Aorta (tissue), 5 donors: ENCODE results near the gene ATG9B. TPM values are rescaled to one million over a fixed set of nuclear protein-coding genes. Genes with fewer than 3 reads are reported as not detected.
"Not testable (repeated sequence)": the region's sequence is repeated elsewhere in the genome, so short reads cannot be mapped to it uniquely, and the experiment has no call there.

Experiments used
- ATAC-seq: fragments of 200-7000 bp; cut with Tn5 transposase; one replicate; pipeline ENCODE4 v1.9.1; 2022; ENCODE audit warnings: moderate library complexity; ENCODE audit not compliant: low FRiP score
- DNase-seq, 2 donors: peaks; one replicate each; pipeline ENCODE4 v3.0.0-alpha.2; 2020
- H3K27ac ChIP-seq, 2 donors: one replicate each; pipeline ENCODE4 v1.5.1; 2013; ENCODE audit warnings: low read length in 2 of 2, mild to moderate bottlenecking in 2 of 2, moderate library complexity in 2 of 2, control low read depth in 1 of 2, inconsistent platforms in 1 of 2, low read depth in 1 of 2
- H3K27me3 ChIP-seq, 2 donors: one replicate each; pipeline ENCODE4 v1.6.1; 2013; ENCODE audit warnings: control low read depth in 1 of 2, low read length in 1 of 2, mild to moderate bottlenecking in 1 of 2, moderate library complexity in 1 of 2; ENCODE audit not compliant: insufficient read depth in 2 of 2, control insufficient read depth in 1 of 2
- H3K36me3 ChIP-seq, 2 donors: one replicate each; pipeline ENCODE4 v1.6.1; 2013; ENCODE audit warnings: control low read depth in 1 of 2, low read length in 1 of 2, mild to moderate bottlenecking in 1 of 2; ENCODE audit not compliant: insufficient read depth in 2 of 2, control insufficient read depth in 1 of 2
- H3K4me1 ChIP-seq, 2 donors: one replicate each; pipeline ENCODE4 v1.6.1; 2013; ENCODE audit warnings: low read length in 2 of 2, control low read depth in 1 of 2, mild to moderate bottlenecking in 1 of 2, moderate library complexity in 1 of 2; ENCODE audit not compliant: insufficient read depth in 2 of 2, control insufficient read depth in 1 of 2
- H3K4me3 ChIP-seq, 2 donors: one replicate each; pipeline ENCODE4 v1.5.1; 2013; ENCODE audit warnings: low read length in 2 of 2, control low read depth in 1 of 2, mild to moderate bottlenecking in 1 of 2
- H3K9me3 ChIP-seq: one replicate; pipeline ENCODE4 v1.6.1; 2013; ENCODE audit warnings: mild to moderate bottlenecking, low read length; ENCODE audit not compliant: control insufficient read depth
- WGBS, 2 donors: extraction: QIAGEN DNeasy Blood & Tissue Kit; methylation state at CpG; one replicate each; pipeline ENCODE4 v1.1.7; 2013; 5-methylcytosine and 5-hydroxymethylcytosine counted together
- intact Hi-C, 2 donors: fragments of 100-400 bp; cut with DNase I; formaldehyde crosslinking; loops; one replicate each; pipeline versions ENCODE4 v1.14.2 to v1.15.0; 2022
- polyA plus RNA-seq, 2 donors: library from polyadenylated mRNA; stranded (reverse); fragments of 200-250 nt; gene quantifications; one replicate each; pipeline ENCODE4 v1.2.3, GENCODE V29; 2013
- total RNA-seq, 2 donors: library from RNA; stranded (reverse); fragmentation: NEBNext Ultra II Directional; extraction: Animal tissue kit (Norgen Biotek cat#: 25700); gene quantifications; one replicate each; pipeline ENCODE4 v1.2.1, GENCODE V29; 2021
- donor health status: healthy with polysubstance abuse.
- donor health status: Bipolar disorder and iron deficiency.
- donor health status: DM: no; HTN: no; CAD: no.
- donor health status: DM: no; HTN: no; CAD: no.
- donor health status: DM: yes; HTN: yes; CAD: no.

ATG9B gene
- total and polyA plus RNA-seq, 4 donors, result 0.12 TPM; not detected in 3

DNA sequence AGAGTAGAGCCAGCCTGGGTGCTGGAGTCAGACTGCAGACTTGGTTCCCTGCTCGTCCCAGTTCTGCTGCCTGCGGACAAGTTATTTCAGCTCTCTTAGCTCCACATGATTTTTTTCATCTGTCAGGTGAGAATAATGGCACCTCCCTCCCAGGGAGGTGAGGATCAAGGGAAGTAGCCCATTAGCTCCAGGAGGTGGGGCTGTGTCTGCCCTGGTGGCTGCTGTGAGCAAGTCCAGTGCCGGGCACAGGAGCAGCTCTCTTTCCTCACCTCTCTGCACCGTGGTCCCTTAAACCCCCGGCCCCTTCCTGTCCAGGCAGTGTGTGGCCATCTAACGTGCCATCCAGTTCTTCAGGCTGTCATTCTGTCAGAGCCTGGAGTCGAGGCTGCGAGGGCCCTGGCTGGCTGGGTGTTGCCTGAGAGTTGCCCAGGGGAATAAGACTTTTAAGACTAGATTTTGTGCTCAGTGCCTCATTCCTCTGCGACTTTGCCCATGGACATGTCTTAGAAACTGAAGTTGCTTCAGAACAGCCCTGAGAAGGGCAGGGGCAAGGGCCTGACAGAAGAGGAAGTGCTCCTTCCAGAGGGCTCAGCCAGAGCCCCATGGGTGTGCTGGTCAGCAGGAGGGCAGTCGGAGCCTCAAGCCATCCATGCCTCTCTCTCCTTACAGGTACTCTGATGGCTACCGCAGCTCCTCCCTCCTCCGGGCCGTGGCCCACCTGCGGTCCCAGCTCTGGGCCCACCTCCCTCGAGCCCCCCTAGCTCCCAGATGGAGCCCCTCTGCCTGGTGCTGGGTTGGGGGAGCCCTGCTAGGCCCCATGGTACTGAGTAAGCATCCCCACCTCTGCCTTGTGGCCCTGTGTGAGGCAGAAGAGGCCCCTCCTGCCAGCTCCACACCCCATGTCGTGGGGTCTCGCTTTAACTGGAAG is 8.9 kb upstream of the ATG9B start:
- WGBS, 2 donors, result 79 to 86% methylated on average over 17 of the region's 17 CpGs
- intact Hi-C loops, result no loop called here
- H3K27me3 ChIP-seq, result no peaks in the 10 kb centered on the region
- no peak overlapping the region for H3K27ac ChIP-seq
- DNase-seq (no peak), ATAC-seq (no peak)
- H3K4me1 ChIP-seq, result no peaks in the 10 kb centered on the region
- no peak overlapping the region for H3K4me3 ChIP-seq
- H3K36me3 ChIP-seq, result no peaks in the 10 kb centered on the region
- no peaks in the 10 kb centered on the region for H3K9me3 ChIP-seq

DNA sequence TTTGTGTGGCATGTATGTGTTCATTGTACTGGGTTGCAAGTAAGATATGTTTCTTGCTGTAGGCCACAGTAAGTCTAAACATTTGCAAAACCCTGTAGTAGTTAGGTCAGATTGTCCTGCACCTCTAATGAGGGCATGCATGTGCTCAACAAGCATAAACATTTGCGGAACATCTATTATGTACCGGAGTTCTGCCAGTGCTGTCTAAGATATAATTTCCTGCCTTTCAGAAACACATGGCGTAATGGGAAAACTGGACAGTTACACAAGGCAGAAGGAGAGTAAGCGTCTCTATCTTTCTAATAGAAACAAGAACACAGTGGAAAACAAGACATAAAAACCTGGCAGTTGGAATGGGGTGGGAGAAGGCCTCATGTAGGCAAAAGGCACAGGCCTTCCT is 6.7 kb upstream of the ATG9B start:
- 94 to 96% methylated on average over 4 of the region's 4 CpGs for WGBS, 2 donors
- DNase-seq (no peak), ATAC-seq (no peak)
- H3K27ac ChIP-seq, result no peak overlapping the region
- H3K4me3 ChIP-seq, result no peak overlapping the region
- no peaks in the 10 kb centered on the region for H3K27me3 ChIP-seq
- H3K9me3 ChIP-seq, result no peaks in the 10 kb centered on the region
- intact Hi-C loops, result no loop called here
- H3K36me3 ChIP-seq, result no peaks in the 10 kb centered on the region
- no peaks in the 10 kb centered on the region for H3K4me1 ChIP-seq

DNA sequence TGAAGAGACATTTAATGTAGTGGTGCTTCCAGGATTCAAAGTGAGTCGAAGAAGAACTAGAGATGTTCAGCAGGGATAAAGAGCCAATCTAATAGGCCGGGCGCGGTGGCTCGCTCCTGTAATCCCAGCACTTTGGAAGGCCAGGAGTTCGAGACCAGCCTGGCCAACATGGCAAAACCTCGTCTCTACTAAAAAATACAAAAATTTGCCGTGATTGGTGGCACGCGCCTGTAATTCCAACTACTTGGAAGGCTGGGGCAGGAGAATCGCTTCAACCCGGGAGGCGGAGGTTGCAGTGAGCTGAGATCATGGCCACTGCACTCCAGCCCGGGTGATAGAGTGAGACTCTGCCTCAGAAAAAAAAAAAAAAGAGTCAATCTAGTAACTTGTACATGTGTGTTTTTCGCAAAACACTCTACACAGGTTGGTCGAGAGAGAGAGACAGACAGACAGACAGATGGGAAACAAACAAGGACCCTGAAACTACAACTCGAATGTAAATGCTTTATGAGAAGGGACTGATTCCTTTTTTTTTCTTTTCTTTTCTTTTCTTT is 4.7 kb upstream of the ATG9B start:
- no peak overlapping the region for H3K27ac ChIP-seq
- H3K36me3 ChIP-seq, result no peaks in the 10 kb centered on the region
- intact Hi-C loops, result loop anchor here (2.0 to 5.0 kb wide), 3 partner anchors 30 to 83 kb away; partner anchors contain the start of genes SLC4A2 (in 1 of the 2) and TMUB1 (in 1 of the 2)
- ATAC-seq (no peak), DNase-seq (no peak)
- no peaks in the 10 kb centered on the region for H3K4me1 ChIP-seq
- peak overlapping the region in 1 of 2 donors; percentile 62 for H3K4me3 ChIP-seq
- no peaks in the 10 kb centered on the region for H3K9me3 ChIP-seq
- no peaks in the 10 kb centered on the region for H3K27me3 ChIP-seq
- 51 to 52% methylated on average over 17 of the region's 17 CpGs for WGBS, 2 donors

DNA sequence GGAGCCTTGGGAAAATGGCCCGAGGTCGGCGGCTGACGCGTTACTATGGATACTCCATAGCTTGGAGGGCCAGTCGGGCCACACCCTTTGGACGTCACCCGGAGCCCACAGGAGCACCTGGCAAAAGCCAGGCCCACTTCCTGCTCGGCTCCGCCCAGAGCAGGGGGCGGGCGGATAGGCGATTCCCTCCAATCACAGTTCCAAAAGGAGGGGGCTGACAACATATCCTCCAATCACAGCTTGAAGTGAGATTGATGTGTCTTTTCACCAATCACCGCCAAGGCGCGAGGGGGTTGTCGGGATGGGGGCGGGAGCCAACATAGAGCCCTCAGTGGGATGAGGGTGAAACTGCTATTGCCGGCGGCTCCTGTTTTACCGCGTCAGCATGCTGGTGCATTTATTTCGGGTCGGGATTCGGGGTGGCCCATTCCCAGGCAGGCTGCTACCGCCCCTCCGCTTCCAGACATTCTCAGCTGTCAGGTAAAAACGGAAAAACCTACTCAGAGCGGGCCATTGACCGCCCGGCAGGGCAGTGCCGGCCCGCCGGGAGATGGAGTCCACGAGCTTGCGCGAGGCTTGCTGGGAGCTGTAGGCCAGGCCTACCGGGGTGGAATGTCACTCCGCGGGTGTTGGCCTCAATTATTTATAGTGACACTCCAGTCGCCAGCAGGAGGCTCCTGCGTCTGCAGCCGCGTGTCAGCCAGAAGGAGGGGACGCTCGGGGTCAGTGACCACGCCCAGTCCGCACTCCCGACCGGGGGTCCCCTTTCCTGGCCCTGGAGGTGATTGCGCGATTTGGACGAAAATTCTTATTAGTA is 4.0 kb upstream of the ATG9B start, which contains the start of gene ABCB8:
Gene ABCB8, plus strand, starts transcription at position 320 of the 817 bp plus-strand sequence. Its CDS starts 66 bp downstream, at position 386.
- WGBS, 2 donors, result 0 to 1% methylated on average over 53 of the region's 53 CpGs

DNA sequence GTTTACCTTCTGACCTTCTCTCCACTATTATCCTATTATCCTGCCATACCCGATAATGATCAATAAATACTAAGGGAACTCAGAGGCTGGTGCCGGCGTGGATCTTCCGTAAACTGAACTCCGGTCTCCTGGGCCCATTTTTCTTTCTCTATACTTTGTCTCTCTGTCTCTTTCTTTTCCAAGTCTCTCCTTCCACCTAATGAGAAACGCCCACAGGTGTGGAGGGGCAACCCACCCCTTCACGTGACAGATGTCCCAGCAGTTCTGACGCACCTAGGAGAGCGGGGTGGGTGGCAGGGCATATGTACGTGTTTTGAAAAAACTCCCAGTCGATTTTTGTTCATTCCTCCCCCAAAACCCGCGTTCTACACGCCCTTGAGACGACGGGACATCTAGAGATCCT is 3.4 kb upstream of the ATG9B start:
- H3K36me3 ChIP-seq, H3K4me1 ChIP-seq, DNase-seq, ATAC-seq, H3K27ac ChIP-seq, H3K9me3 ChIP-seq, H3K27me3 ChIP-seq: not testable (repeated sequence)
- H3K4me3 ChIP-seq, result peak overlapping the region; percentile 37 to 62
- 7 to 13% methylated on average over 16 of the region's 16 CpGs for WGBS, 2 donors
- intact Hi-C loops, result loop anchor here (2.0 to 5.0 kb wide), 3 partner anchors 31 to 85 kb away; partner anchors contain the start of genes SLC4A2 (in 1 of the 2) and TMUB1 (in 1 of the 2)

More for the DNA sequence above, 4.0 kb upstream of the ATG9B start, which contains the start of gene ABCB8:
- Histone ChIP-seq H3K9me3 (no peaks in the 10 kb centered on the region), H3K4me3 (peak within 1 kb of the TSS; percentile 62 to 81), H3K4me1 (no peaks in the 10 kb centered on the region), H3K27ac (peak within 1 kb of the TSS in 1 of 2 donors; percentile 11), H3K27me3 (no peaks in the 10 kb centered on the region), H3K36me3 (no peaks in the 10 kb centered on the region)
- intact Hi-C loops, result loop anchor here (2.0 to 5.0 kb wide), 3 partner anchors 30 to 84 kb away; partner anchors contain the start of genes SLC4A2 (in 1 of the 2) and TMUB1 (in 1 of the 2)
- ATAC-seq (peak; percentile 98), DNase-seq (peak; percentile 97 to 98)

DNA sequence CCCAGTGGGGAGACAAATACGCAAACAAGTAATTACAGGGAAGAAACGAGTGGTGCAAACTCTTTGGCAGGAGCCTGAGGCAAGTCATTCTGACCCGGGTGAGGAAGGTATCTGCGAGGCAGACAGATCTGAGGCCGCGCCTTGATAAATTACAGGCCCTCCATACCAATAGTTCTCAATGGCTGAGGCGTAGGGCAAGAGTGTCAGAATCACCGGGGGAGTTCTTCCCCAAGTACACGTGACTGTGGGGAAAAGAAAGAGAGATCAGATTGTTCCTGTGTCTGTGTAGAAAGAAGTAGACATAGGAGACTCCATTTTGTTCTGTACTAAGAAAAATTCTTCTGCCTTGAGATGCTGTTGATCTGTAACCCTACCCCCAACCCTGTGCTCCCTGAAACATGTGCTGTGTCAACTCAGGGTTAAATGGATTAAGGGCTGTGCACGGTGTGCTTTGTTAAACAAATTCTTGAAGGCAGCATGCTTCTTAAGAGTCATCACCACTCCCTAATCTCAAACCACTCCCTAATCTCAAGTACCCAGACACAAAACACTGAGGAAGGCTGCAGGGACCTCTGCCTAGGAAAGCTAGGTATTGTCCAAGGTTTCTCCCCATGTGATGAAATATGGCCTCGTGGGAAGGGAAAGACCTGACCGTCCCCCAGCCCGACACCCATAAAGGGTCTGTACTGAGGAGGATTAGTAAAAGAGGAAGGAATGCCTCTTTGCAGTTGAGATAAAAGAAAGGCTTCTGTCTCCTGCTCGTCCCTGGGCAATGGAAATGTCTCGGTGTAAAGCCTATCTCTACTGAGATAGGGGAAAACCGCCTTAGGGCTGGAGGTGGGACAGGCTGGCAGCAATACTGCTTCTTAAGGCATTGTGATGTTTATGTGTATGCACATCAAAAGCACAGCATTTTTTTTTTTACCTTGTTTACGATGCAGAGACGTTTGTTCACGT is 2.8 kb upstream of the ATG9B start:
- WGBS, 2 donors, result 56 to 61% methylated on average over 19 of the region's 19 CpGs

DNA sequence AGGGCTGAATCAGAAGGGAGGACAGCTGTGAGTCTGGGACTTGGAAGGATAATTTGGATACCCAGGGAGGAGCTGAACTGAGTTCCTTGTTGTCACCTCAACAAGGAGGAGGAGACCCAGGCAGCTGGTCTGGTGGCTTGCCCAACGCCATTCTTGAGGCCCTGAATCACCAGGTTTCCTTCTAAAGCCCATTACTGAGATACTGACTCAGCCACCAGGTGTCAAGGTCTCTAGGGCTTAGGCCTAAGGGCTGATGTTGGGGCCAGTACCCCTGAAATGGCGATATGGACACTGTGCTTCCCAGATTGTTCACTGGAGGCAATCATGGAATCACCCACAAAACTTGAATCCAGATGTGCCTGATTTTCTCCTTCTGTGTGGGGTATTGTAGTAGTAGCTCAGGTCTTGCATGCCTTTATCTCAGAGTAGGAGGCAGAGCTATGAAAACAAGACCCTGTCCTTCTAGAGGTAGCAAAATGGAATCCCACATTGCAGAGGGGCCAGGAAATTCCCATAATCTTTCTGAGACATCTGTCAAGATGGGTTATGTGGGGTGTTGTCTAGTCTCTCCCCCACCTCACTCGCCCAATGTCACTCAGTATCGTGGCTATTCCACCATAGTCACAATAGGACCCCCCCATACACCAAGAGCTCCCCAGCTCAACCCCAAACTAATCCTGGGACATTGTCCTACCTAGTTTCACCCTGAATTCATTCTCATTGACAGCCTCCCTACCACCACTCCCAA is 1.8 kb upstream of the ATG9B start:
- Histone ChIP-seq H3K4me3 (no peak overlapping the region), H3K27me3 (no peaks in the 10 kb centered on the region), H3K4me1 (no peaks in the 10 kb centered on the region), H3K9me3 (no peaks in the 10 kb centered on the region), H3K36me3 (no peaks in the 10 kb centered on the region), H3K27ac (no peak overlapping the region)
- ATAC-seq (no peak), DNase-seq (no peak)
- intact Hi-C loops, result loop anchor here (5.0 kb wide), 1 partner anchor 86 kb away; no protein-coding TSS in a partner anchor
- 91 to 93% methylated on average over 4 of the region's 4 CpGs for WGBS, 2 donors

More for the DNA sequence above, 2.8 kb upstream of the ATG9B start:
- not testable (repeated sequence) for H3K4me3 ChIP-seq, H3K27ac ChIP-seq, H3K9me3 ChIP-seq, ATAC-seq, H3K4me1 ChIP-seq, DNase-seq, H3K27me3 ChIP-seq, H3K36me3 ChIP-seq
- intact Hi-C loops, result loop anchor here (5.0 kb wide), 1 partner anchor 85 kb away; no protein-coding TSS in a partner anchor
